ENCODE measurements around the gene CEACAM19. TPM values are rescaled to one million over a fixed set of nuclear protein-coding genes. Genes with fewer than 3 reads are reported as not detected.

Gene CEACAM19
- total RNA-seq, 4 donors from 2014 or later = 5.7 to 11.7 (median 8.4) TPM

DNA sequence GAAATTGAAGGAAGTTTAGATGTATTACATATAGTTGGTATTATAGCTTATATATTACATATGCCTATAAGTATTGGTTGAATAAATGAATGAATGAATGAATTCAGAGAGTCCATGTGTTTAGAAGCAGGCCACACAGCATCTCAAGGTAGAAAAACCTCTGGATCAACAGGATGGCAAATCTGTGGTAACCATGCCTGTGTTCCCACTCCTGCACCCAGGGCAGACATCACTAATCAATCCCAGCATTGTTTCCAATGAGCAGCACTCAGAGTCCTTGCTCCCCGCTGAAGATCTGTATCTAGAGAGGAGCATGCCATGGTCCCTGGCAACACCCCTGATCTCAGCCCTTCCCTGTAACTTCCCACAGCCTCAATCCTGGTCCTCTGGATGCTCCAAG lies 944 bp downstream of the CEACAM19 start:
- DNase-seq (ENCODE audit: low spot score in 2 of 2) = no peak
- TF ChIP-seq, protein P1, sequence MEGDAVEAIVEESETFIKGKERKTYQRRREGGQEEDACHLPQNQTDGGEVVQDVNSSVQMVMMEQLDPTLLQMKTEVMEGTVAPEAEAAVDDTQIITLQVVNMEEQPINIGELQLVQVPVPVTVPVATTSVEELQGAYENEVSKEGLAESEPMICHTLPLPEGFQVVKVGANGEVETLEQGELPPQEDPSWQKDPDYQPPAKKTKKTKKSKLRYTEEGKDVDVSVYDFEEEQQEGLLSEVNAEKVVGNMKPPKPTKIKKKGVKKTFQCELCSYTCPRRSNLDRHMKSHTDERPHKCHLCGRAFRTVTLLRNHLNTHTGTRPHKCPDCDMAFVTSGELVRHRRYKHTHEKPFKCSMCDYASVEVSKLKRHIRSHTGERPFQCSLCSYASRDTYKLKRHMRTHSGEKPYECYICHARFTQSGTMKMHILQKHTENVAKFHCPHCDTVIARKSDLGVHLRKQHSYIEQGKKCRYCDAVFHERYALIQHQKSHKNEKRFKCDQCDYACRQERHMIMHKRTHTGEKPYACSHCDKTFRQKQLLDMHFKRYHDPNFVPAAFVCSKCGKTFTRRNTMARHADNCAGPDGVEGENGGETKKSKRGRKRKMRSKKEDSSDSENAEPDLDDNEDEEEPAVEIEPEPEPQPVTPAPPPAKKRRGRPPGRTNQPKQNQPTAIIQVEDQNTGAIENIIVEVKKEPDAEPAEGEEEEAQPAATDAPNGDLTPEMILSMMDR (IDR thresholded peaks at IDR 0.05) = no peak
- TF ChIP-seq POLR2AphosphoS5 (IDR thresholded peaks at IDR 0.05) (no peak), POLR2A (IDR thresholded peaks at IDR 0.05) (no peak), EP300 (IDR thresholded peaks at IDR 0.05) (no peak)
- H3K4me1 ChIP-seq = peaks cover 9% of the 10 kb centered on the region
- no peak overlapping the region for H3K27ac ChIP-seq
- 50% methylated on average over 1 of the region's 1 CpG for WGBS
- H3K4me3 ChIP-seq = no peak overlapping the region
- H3K36me3 ChIP-seq = no peaks in the 10 kb centered on the region
- no peaks in the 10 kb centered on the region for H3K27me3 ChIP-seq
- H3K9me3 ChIP-seq = no peaks in the 10 kb centered on the region

- no peaks in the 10 kb centered on the region for H3K36me3 ChIP-seq
- no peaks in the 10 kb centered on the region for H3K9me3 ChIP-seq
- H3K27ac ChIP-seq = no peak overlapping the region
- no peak overlapping the region for H3K4me3 ChIP-seq
- no peak for TF ChIP-seq POLR2A (IDR thresholded peaks at IDR 0.05)
- TF ChIP-seq POLR2AphosphoS5 (IDR thresholded peaks at IDR 0.05) = no peak
- no peak for TF ChIP-seq EP300 (IDR thresholded peaks at IDR 0.05)
- TF ChIP-seq, protein P1 (IDR thresholded peaks at IDR 0.05) = no peak
- no peaks in the 10 kb centered on the region for H3K27me3 ChIP-seq
- DNase-seq (ENCODE audit: low spot score in 2 of 2) = no peak
- 92% methylated on average over 4 of the region's 4 CpGs for WGBS
- peaks cover 10% of the 10 kb centered on the region for H3K4me1 ChIP-seq
Measured at GRCh38 chr19:44673510-44673909, 2.2 kb downstream of the CEACAM19 start.

DNA sequence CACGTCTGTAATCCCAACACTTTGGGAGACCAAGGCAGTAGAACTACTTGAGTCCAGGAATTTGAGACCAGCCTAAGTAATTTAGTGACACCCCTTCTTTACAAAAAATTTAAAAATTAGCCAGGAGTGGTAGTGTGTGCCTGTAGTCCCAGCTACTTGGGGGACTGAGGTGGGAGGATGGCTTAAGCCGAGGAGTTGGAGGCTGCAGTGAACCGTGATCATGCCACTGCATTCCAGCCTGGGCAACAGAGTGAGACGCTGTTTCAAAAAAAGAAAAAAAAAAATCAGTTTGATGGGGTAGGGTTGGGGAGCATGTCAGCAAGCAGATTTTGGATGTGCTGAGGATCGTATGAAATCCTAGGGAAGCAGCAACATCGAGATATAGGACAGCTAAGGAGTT lies 4.2 kb downstream of the CEACAM19 start:
- no peaks in the 10 kb centered on the region for H3K27me3 ChIP-seq
- WGBS = 91% methylated on average over 6 of the region's 6 CpGs

GRCh38 chr19:44677019-44677811 lies 5.9 kb downstream of the CEACAM19 start:
- Histone ChIP-seq H3K27ac (no peak overlapping the region), H3K4me1 (peaks cover 3% of the 10 kb centered on the region)

More for the DNA sequence above, 4.2 kb downstream of the CEACAM19 start:
- no peaks in the 10 kb centered on the region for H3K9me3 ChIP-seq
- TF ChIP-seq EP300 (IDR thresholded peaks at IDR 0.05) (no peak), POLR2AphosphoS5 (IDR thresholded peaks at IDR 0.05) (no peak), POLR2A (IDR thresholded peaks at IDR 0.05) (no peak)
- TF ChIP-seq, protein P1 (IDR thresholded peaks at IDR 0.05) = no peak
- peaks cover 10% of the 10 kb centered on the region for H3K4me1 ChIP-seq
- H3K36me3 ChIP-seq = peaks cover 4% of the 10 kb centered on the region
- no peak overlapping the region for H3K27ac ChIP-seq
- no peak for DNase-seq (ENCODE audit: low spot score in 2 of 2)
- H3K4me3 ChIP-seq = no peak overlapping the region

DNA sequence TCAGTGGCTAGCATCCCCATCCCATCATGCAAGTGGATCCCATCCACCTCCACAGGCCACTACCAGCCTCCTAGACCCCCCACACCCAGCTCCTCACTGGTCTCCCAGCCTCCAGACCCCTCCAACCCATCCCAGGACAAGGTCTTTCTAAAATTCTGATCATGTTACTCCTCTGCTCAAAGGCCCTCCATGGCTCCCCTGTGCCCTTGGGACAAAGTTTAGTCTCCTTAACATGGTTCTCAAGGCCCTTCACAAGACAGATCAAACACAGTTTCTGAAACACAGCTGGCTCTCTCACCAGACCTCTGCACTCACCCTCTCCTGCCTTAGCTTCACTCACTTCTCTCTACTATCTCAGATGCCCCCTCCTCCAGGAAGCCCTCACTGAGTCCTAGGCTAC lies 9.3 kb downstream of the CEACAM19 start:
- no peaks in the 10 kb centered on the region for H3K27me3 ChIP-seq
- TF ChIP-seq POLR2A (IDR thresholded peaks at IDR 0.05) = no peak
- TF ChIP-seq, protein P1 (IDR thresholded peaks at IDR 0.05) = no peak
- TF ChIP-seq POLR2AphosphoS5 (IDR thresholded peaks at IDR 0.05) = no peak
- TF ChIP-seq EP300 (IDR thresholded peaks at IDR 0.05) = no peak
- no peak for DNase-seq (ENCODE audit: low spot score in 2 of 2)

More at GRCh38 chr19:44677019-44677811, 5.9 kb downstream of the CEACAM19 start:
- Histone ChIP-seq H3K27me3 (no peaks in the 10 kb centered on the region), H3K36me3 (peaks cover 4% of the 10 kb centered on the region), H3K9me3 (no peaks in the 10 kb centered on the region), H3K4me3 (no peak overlapping the region)
- TF ChIP-seq EP300 (IDR thresholded peaks at IDR 0.05) = no peak
- no peak for TF ChIP-seq POLR2A (IDR thresholded peaks at IDR 0.05)
- TF ChIP-seq, protein P1 (IDR thresholded peaks at IDR 0.05) = no peak
- TF ChIP-seq POLR2AphosphoS5 (IDR thresholded peaks at IDR 0.05) = no peak
- WGBS = 47% methylated on average over 8 of the region's 8 CpGs
- no peak for DNase-seq (ENCODE audit: low spot score in 2 of 2)

More for the DNA sequence above, 9.3 kb downstream of the CEACAM19 start:
- H3K27ac ChIP-seq = no peak overlapping the region
- H3K36me3 ChIP-seq = peaks cover 9% of the 10 kb centered on the region
- peaks cover 3% of the 10 kb centered on the region for H3K4me1 ChIP-seq
- H3K9me3 ChIP-seq = no peaks in the 10 kb centered on the region
- no peak overlapping the region for H3K4me3 ChIP-seq

Data from suprapubic skin (tissue), 4 donors.